Loucy (cell line): ENCODE results near the gene MAD2L1BP.
"Not testable (repeated sequence)": the region's sequence is repeated elsewhere in the genome, so short reads cannot be mapped to it uniquely, and the experiment has no call there.

Experiments used
- CTCF ChIP-seq: fragments of 200-600 bp; sonication (generic); conservative IDR thresholded peaks from 2 replicates; pipeline ENCODE4 v1.5.1; 2014; ENCODE audit warnings: mild to moderate bottlenecking, antibody characterized with exemption, low read length
- EZH2phosphoT487 ChIP-seq: fragments of 200-600 bp; IDR thresholded peaks from 2 replicates; pipeline ENCODE4 v1.6.1; 2018; ENCODE audit warnings: antibody characterized with exemption, mild to moderate bottlenecking, moderate library complexity, borderline replicate concordance

- not testable (repeated sequence) for TF ChIP-seq CTCF, EZH2phosphoT487
Observed at GRCh38 chr6:43633002-43633401, 2.6 kb upstream of the MAD2L1BP start.
